GM18867 (cell line): ENCODE measurements around the gene PACSIN1.

ENCODE experiments used
- ATAC-seq: cut with Tn5 transposase; IDR thresholded peaks from one replicate; pipeline ENCODE4 v1.9.1; 2021; ENCODE audit warnings: mild to moderate bottlenecking, moderate library complexity; ENCODE audit not compliant: unreplicated experiment

The PACSIN1 gene

GRCh38 chr6:34514112-34514511 lies 48.2 kb downstream of the PACSIN1 start:
- ATAC-seq: no peak

- ATAC-seq: no peak
Measured at GRCh38 chr6:34514593-34515472, 49.0 kb downstream of the PACSIN1 start.

GRCh38 chr6:34515473-34516387 lies 49.9 kb downstream of the PACSIN1 start:
- no peak for ATAC-seq

DNA sequence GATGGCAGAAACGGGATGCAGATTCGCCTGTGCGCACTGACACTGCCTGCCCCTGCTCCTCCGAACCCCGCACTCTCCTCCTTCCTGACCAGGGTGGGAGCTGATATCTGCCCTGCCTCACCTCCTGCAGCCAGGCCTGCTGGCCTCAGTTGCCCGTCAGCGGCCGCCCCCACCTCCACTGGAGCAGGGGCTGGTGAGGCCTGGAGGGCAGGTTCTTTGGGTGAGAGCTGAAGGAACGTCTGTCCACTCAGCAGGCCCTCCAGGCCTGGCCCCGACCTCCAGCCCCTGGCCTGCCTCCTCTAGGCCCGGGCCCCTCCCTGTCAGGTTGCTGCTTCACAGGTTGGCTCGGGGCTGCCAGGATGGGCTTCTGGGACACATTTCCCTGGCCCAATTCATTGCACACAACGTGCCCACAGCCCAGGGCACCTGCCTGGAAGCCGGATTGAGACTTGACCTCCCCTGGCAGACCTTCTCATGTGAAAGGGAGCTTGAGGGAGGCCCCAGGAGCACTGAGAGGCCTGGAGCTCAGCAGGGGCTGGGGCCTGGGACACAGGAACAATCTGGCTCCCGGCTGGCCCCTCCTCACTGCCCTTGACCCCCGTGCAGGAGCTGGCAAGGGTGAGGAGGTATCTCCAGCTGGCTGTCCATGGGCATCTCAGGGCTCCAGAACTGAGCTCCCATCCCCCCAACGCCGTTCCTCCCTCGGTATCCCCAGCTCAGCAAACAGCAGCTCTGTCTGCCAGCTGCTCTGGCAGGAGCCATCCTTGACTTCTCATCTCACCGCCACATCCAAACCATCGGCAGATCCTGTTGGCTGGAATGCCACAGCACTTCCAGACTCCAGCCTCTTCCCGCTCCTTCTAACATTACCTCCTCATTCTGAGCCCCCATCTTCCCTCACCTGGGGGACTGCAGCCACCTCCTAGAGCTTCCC lies 50.8 kb downstream of the PACSIN1 start:
- no peak for ATAC-seq

DNA sequence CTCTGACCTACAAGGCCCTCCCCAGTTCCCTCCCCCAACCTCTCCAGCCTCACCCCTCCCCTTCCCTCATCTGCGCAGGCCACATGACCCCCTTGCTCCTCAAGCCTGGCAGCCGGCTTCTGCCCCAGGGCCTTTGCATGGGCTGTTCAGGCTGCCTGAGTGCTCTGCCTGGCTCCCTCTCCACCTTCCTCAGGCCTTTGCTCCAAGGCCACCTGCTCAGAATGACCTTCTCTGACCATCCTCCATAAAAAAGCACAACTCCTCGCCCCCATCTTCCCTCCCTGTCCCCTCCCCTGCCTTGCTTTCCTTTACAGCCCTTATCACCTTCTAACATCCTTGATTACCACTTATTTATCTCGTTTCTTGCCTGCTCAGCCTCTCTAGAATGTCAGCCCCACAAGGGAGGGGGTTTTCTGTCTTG lies 51.6 kb downstream of the PACSIN1 start:
- ATAC-seq: no peak

GRCh38 chr6:34517966-34518365 lies 52.1 kb downstream of the PACSIN1 start:
- ATAC-seq: no peak

DNA sequence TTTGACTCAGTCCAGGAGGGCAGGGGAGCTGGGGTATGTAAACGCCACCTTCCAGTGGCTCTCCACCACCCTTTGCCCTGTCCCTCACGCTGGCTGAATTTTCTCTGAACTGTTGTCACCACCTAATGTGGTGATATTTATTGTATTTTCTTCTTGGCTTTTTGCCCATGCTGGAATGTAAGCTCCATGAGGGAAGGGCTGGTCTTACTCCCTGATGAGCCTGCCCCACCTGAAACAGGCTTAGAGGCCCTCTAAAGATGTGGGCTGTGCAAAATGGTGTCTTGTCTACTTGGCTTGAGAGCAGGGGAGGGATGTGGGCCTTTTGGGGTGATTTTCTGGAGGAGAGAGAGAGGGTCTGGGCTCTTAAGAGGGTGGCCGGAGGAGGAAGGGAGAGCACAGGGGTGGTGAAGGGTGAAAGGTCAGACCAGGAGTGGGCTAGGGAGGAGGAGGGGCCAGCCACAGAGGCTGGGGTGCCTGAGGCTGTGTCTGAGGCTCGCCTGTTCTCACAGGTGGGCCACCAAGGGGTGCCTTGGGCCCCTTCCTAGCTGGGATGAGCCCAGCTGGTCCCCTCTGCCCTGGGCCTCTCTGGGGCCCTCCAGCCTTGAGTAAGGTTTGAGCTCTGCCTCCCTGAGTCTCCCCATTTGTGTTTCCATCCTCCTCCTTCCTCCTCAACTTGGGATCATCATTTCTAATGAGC lies 52.9 kb downstream of the PACSIN1 start:
- ATAC-seq: no peak

DNA sequence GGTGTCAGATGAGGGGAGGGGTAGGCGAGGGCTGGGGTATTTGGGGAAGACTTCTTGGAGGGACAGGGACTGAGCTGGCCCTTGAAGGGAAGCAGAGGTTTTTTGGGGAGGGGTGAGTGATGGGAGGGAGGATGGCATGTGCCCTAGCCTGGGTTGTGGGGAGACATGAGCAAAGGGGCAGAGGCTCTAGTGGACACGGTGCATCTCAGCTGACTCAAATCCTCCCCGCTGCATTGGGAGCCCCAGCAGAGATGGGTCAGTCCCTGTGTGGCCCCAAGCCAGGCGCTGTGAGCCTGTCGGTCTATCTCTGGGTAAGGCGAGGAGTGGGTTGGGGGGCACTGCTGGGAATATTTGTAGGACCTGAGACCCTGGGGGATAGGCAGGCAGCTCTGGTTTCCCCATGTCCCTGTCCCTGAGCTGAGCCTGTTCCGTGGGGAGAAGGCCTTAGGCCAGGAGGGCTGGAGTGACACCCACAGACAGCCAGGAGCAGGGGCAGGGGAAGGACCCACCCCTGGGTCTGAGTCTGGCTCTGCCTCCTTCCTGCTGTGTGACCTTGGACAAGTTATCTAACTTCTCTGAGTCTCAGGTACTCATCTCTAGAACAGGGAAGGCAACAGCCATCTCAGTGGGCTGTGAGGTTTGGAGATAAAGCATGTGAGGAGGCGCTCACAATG lies 54.2 kb downstream of the PACSIN1 start:
- no peak for ATAC-seq

- ATAC-seq: no peak
Measured at GRCh38 chr6:34520645-34521462, 55.0 kb downstream of the PACSIN1 start.

GRCh38 chr6:34521463-34522285 lies 55.8 kb downstream of the PACSIN1 start:
- no peak for ATAC-seq

DNA sequence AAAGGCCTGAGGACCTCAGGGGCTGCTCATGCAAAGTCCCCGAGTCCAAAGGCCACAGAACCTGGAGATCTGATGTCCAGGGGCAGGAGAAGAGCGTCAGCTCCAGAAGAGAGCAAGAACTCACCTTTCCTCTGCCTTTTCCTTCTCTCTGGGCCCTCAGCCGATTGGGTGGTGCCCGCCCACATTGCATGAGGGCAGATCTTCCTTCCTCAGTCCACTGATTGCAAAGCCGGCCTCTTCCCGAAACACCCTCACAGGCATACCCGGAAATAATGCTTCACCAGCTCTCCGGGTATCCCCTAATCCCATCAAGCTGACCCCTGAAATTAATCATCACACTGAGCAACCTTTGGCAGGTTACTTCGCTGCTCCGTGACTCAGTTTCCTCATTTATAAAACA lies 56.9 kb downstream of the PACSIN1 start:
- ATAC-seq: no peak

DNA sequence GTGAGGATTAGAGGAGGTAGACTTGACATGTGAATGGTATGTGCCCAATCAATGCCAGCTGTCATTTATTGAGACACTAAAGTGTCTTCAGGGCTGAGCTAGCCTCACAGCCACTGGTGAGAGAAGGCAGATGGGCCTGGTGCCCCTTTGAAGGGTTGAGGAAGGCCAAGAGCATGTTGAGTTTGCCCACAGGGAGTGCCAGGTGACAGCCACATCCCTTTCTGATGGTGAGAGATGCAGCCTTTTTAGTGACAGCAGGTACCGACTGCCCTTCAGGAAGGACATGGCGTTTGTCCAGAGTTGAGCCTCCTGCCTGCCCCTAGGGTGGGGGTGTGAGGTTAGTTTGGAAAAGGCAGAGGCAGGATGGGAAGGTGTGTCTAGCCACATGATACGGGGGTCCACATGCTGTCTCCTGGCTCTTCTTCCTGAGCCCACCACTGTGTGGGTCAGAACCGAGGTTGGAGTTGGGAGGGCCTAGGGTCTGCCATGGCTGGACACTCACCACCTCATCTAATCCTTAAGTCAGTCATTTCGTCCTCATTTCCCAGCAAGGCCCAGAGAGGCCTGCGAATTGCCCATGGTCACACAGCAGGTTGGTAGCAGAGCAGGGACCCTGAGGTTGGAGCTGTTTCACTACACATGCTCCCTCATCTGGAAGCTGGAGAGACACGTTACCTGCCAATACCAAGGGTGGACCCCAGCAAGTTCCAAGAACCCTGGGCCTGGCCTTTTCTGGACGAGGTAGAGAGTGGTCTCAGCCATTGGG lies 57.7 kb downstream of the PACSIN1 start:
- ATAC-seq: no peak

- no peak for ATAC-seq
Measured at GRCh38 chr6:34524499-34524898, 58.6 kb downstream of the PACSIN1 start.

DNA sequence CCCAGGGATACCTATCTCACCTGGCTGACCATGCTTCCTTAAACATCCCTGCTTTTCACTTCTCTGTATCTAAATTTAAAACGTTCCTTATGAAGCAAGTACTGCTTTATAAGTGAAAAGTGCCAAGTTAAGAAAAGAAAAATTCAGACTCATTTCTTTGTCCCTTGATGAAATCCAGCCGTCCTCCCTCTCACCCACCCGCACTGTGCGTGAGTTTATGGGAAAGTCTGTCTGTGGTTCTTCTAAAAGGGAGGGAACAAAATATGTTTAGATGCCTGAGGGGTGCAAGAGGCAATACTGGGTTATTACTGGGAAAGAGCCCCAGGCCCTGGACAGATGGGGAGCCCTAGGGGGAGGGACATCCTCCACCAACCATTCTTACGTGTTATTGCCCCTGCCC lies 59.1 kb downstream of the PACSIN1 start:
- ATAC-seq: no peak

GRCh38 chr6:34525431-34526175 lies 59.7 kb downstream of the PACSIN1 start:
- no peak for ATAC-seq

DNA sequence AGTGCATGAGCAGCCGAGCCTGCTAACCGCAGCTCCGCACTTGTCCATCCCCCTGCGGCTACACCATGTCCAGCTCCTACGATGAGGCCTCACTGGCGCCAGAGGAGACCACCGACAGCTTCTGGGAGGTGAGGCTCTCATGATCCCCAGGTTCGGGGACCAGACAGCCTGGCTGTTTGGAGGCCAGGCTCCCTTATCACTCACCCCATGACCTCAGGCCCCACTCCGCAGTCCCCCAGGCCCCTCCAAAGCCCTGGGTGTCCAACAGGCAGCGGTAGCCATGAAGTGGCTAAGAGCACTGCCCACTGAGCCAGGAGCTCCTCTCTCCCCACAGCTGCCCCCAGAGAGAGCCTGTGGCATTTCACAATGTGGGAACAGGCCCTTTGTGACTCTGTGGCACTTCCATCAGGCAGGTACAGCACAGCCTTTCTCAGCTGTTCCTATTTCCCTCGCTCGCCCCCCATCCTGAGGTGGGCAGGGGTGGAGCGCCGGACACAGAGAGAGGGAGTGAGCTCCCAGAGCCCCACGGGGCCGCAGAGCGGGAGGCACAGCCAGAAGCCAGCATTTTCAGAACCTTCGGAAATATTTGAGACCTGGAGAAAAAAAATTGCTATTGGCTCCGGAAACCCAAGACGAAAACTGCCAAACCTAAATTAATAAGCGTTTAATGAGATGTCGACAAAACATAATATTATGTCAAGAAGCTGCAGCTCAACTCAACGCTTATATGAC lies 60.5 kb downstream of the PACSIN1 start:
- no peak for ATAC-seq
